NT2/D1 (cell line): ENCODE measurements around the gene NRAS.

Source experiments
- DNase-seq: peaks from one replicate; pipeline ENCODE4 v3.0.0-alpha.2; 2011; ENCODE audit warnings: low read depth, low spot score
- H3K27me3 ChIP-seq: 2 replicates; pipeline ENCODE4 v1.6.0; 2011; ENCODE audit warnings: mild to moderate bottlenecking; ENCODE audit not compliant: insufficient read length, insufficient read depth
- H3K36me3 ChIP-seq: 2 replicates; pipeline ENCODE4 v1.6.1; 2011; ENCODE audit warnings: mild to moderate bottlenecking, low read length, mixed read lengths; ENCODE audit not compliant: insufficient read depth, insufficient read length
- H3K4me1 ChIP-seq: 2 replicates; pipeline ENCODE4 v1.5.1; 2011; ENCODE audit not compliant: insufficient read depth, insufficient read length
- H3K4me3 ChIP-seq: 2 replicates; pipeline ENCODE4 v1.5.1; 2011; ENCODE audit warnings: low read depth; ENCODE audit not compliant: insufficient read length
- H3K9ac ChIP-seq: 2 replicates; pipeline ENCODE4 v1.6.0; 2011; ENCODE audit warnings: low read depth; ENCODE audit not compliant: insufficient read length
- H3K9me3 ChIP-seq: 2 replicates; pipeline ENCODE4 v1.5.1; 2011; ENCODE audit warnings: mild to moderate bottlenecking, low read length; ENCODE audit not compliant: insufficient read depth
- SUZ12 ChIP-seq: IDR thresholded peaks from 2 replicates; pipeline ENCODE4 v1.6.1; 2011; ENCODE audit not compliant: insufficient read length, insufficient read depth; ENCODE audit errors: extremely low read depth
- YY1 ChIP-seq: IDR thresholded peaks from 2 replicates; pipeline ENCODE4 v1.6.1; 2011; ENCODE audit not compliant: insufficient read length, insufficient read depth
- ZNF274 ChIP-seq: IDR thresholded peaks from 2 replicates; pipeline ENCODE4 v1.6.1; 2011; ENCODE audit warnings: mild to moderate bottlenecking, low read depth, low read length

Gene NRAS

GRCh38 chr1:114741963-114742746 lies 25.6 kb upstream of the NRAS start:
- TF ChIP-seq YY1 (no peak), ZNF274 (no peak), SUZ12 (no peak)
- H3K4me3 ChIP-seq: no peak overlapping the region
- no peaks in the 10 kb centered on the region for H3K9me3 ChIP-seq
- H3K36me3 ChIP-seq: peaks cover 94% of the 10 kb centered on the region
- H3K27me3 ChIP-seq: no peaks in the 10 kb centered on the region
- H3K4me1 ChIP-seq: no peaks in the 10 kb centered on the region
- H3K9ac ChIP-seq: no peak overlapping the region
- DNase-seq: no peak

GRCh38 chr1:114740331-114740730 lies 23.8 kb upstream of the NRAS start:
- Histone ChIP-seq H3K9ac (no peak overlapping the region), H3K4me3 (no peak overlapping the region), H3K9me3 (no peaks in the 10 kb centered on the region), H3K36me3 (peaks cover 95% of the 10 kb centered on the region), H3K27me3 (no peaks in the 10 kb centered on the region), H3K4me1 (no peaks in the 10 kb centered on the region)
- no peak for DNase-seq
- TF ChIP-seq SUZ12: no peak
- TF ChIP-seq YY1: no peak
- TF ChIP-seq ZNF274: no peak

- Histone ChIP-seq H3K4me3 (no peak overlapping the region), H3K9me3 (no peaks in the 10 kb centered on the region), H3K4me1 (no peaks in the 10 kb centered on the region), H3K36me3 (peaks cover 95% of the 10 kb centered on the region), H3K27me3 (no peaks in the 10 kb centered on the region), H3K9ac (no peak overlapping the region)
- TF ChIP-seq ZNF274 (no peak), SUZ12 (no peak), YY1 (no peak)
- DNase-seq: no peak
These were observed 20.8 kb upstream of the NRAS start for GRCh38 chr1:114737314-114737849.

- DNase-seq: no peak
- no peak overlapping the region for H3K4me3 ChIP-seq
- H3K36me3 ChIP-seq: peaks cover 95% of the 10 kb centered on the region
- H3K4me1 ChIP-seq: no peaks in the 10 kb centered on the region
- no peaks in the 10 kb centered on the region for H3K9me3 ChIP-seq
- no peak overlapping the region for H3K9ac ChIP-seq
- TF ChIP-seq SUZ12: no peak
- no peak for TF ChIP-seq YY1
- no peak for TF ChIP-seq ZNF274
- H3K27me3 ChIP-seq: no peaks in the 10 kb centered on the region
These were observed 18.9 kb upstream of the NRAS start for GRCh38 chr1:114735479-114735878.

- Histone ChIP-seq H3K36me3 (peaks cover 100% of the 10 kb centered on the region), H3K9me3 (no peaks in the 10 kb centered on the region), H3K27me3 (no peaks in the 10 kb centered on the region), H3K9ac (no peak overlapping the region), H3K4me1 (no peaks in the 10 kb centered on the region), H3K4me3 (no peak overlapping the region)
- no peak for TF ChIP-seq ZNF274
- TF ChIP-seq YY1: no peak
- no peak for TF ChIP-seq SUZ12
- no peak for DNase-seq
These were observed 13.2 kb upstream of the NRAS start for GRCh38 chr1:114729782-114730181.

GRCh38 chr1:114728553-114728952 lies 12.0 kb upstream of the NRAS start:
- H3K4me3 ChIP-seq: no peak overlapping the region
- H3K9me3 ChIP-seq: no peaks in the 10 kb centered on the region
- H3K27me3 ChIP-seq: no peaks in the 10 kb centered on the region
- H3K9ac ChIP-seq: no peak overlapping the region
- H3K36me3 ChIP-seq: peaks cover 100% of the 10 kb centered on the region
- TF ChIP-seq SUZ12 (no peak), YY1 (no peak), ZNF274 (no peak)
- no peak for DNase-seq
- H3K4me1 ChIP-seq: no peaks in the 10 kb centered on the region

GRCh38 chr1:114725230-114725629 lies 8.7 kb upstream of the NRAS start:
- peaks cover 100% of the 10 kb centered on the region for H3K36me3 ChIP-seq
- H3K9me3 ChIP-seq: no peaks in the 10 kb centered on the region
- H3K4me1 ChIP-seq: no peaks in the 10 kb centered on the region
- H3K27me3 ChIP-seq: no peaks in the 10 kb centered on the region
- no peak overlapping the region for H3K4me3 ChIP-seq
- H3K9ac ChIP-seq: no peak overlapping the region
- TF ChIP-seq SUZ12 (no peak), YY1 (no peak), ZNF274 (no peak)
- no peak for DNase-seq
